ENCODE results near the gene C10orf53.

DNA sequence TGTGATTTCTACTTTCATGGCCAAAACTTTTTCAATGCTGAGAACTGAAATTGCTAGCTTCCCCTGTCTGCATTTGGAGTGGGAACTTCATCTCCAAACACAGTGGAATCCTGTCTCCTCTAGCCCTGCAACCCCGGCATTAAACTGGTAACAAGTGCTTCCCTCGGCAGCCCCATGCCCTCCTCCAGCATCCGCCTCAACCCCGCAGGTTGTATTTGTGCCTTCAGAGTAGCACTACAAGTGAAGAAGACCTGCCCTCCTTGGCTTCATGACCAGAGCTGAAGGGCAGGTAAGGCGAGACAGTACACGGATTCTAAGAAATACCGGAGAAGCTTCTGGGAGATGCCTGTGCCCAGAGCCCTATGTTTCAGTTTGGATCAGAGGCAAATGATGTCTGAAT lies 16.9 kb downstream of the C10orf53 start:
- TF ChIP-seq EZH2 (IDR thresholded peaks at IDR 0.05) (no peak), POLR2AphosphoS5 (IDR thresholded peaks at IDR 0.05; ENCODE audit: borderline replicate concordance, low read depth, low read length) (no peak)
